ENCODE results near the gene H6PD. TPM values are rescaled to one million over a fixed set of nuclear protein-coding genes. Genes with fewer than 3 reads are reported as not detected.
"Not testable (repeated sequence)": the region's sequence is repeated elsewhere in the genome, so short reads cannot be mapped to it uniquely, and the experiment has no call there.

The H6PD gene
- polyA plus RNA-seq, 3 donors = 33.9 to 37.6 (median 36.7) TPM

- DNase-seq (ENCODE audit: low read depth in 3 of 3, low spot score in 2 of 3) = no peak
These were observed 59.2 kb downstream of the H6PD start for GRCh38 chr1:9293533-9294404.

- no peak for DNase-seq (ENCODE audit: low read depth in 3 of 3, low spot score in 2 of 3)
These were observed 59.8 kb downstream of the H6PD start for GRCh38 chr1:9294405-9294773.

- no peak for DNase-seq (ENCODE audit: low read depth in 3 of 3, low spot score in 2 of 3)
These were observed 60.5 kb downstream of the H6PD start for GRCh38 chr1:9294910-9295636.

- no peak for DNase-seq (ENCODE audit: low read depth in 3 of 3, low spot score in 2 of 3)
These were observed 61.3 kb downstream of the H6PD start for GRCh38 chr1:9295884-9296283.

GRCh38 chr1:9296850-9297249 is 62.3 kb downstream of the H6PD start:
- no peak for DNase-seq (ENCODE audit: low read depth in 3 of 3, low spot score in 2 of 3)

GRCh38 chr1:9297831-9298230 is 63.3 kb downstream of the H6PD start:
- no peak for DNase-seq (ENCODE audit: low read depth in 3 of 3, low spot score in 2 of 3)

GRCh38 chr1:9298282-9298681 is 63.7 kb downstream of the H6PD start:
- DNase-seq (ENCODE audit: low read depth in 3 of 3, low spot score in 2 of 3) = no peak

GRCh38 chr1:9299571-9300541 is 65.3 kb downstream of the H6PD start:
- not testable (repeated sequence) for DNase-seq (ENCODE audit: low read depth in 3 of 3, low spot score in 2 of 3)

- no peak for DNase-seq (ENCODE audit: low read depth in 3 of 3, low spot score in 2 of 3)
These were observed 66.0 kb downstream of the H6PD start for GRCh38 chr1:9300573-9300972.

- DNase-seq (ENCODE audit: low read depth in 3 of 3, low spot score in 2 of 3) = no peak
These were observed 68.4 kb downstream of the H6PD start for GRCh38 chr1:9302745-9303524.

GRCh38 chr1:9303916-9304315 is 69.3 kb downstream of the H6PD start:
- DNase-seq (ENCODE audit: low read depth in 3 of 3, low spot score in 2 of 3) = no peak

GRCh38 chr1:9305216-9305615 is 70.6 kb downstream of the H6PD start:
- DNase-seq (ENCODE audit: low read depth in 3 of 3, low spot score in 2 of 3) = no peak

GRCh38 chr1:9306006-9306405 is 71.4 kb downstream of the H6PD start:
- DNase-seq (ENCODE audit: low read depth in 3 of 3, low spot score in 2 of 3) = no peak

GRCh38 chr1:9307303-9307702 is 72.7 kb downstream of the H6PD start:
- no peak for DNase-seq (ENCODE audit: low read depth in 3 of 3, low spot score in 2 of 3)

- DNase-seq (ENCODE audit: low read depth in 3 of 3, low spot score in 2 of 3) = no peak
These were observed 73.7 kb downstream of the H6PD start for GRCh38 chr1:9308236-9308785.

- DNase-seq (ENCODE audit: low read depth in 3 of 3, low spot score in 2 of 3) = no peak
These were observed 74.5 kb downstream of the H6PD start for GRCh38 chr1:9309080-9309479.

- no peak for DNase-seq (ENCODE audit: low read depth in 3 of 3, low spot score in 2 of 3)
These were observed 75.4 kb downstream of the H6PD start for GRCh38 chr1:9309991-9310390.

- DNase-seq (ENCODE audit: low read depth in 3 of 3, low spot score in 2 of 3) = no peak
These were observed 76.5 kb downstream of the H6PD start for GRCh38 chr1:9311029-9311428.

- no peak for DNase-seq (ENCODE audit: low read depth in 3 of 3, low spot score in 2 of 3)
These were observed 76.9 kb downstream of the H6PD start for GRCh38 chr1:9311479-9311878.

Data from right renal cortex interstitium (tissue), 3 donors.